GM23338 (cell line): ENCODE results near the gene MTHFSD. TPM values are rescaled to one million over a fixed set of nuclear protein-coding genes. Genes with fewer than 3 reads are reported as not detected.

ENCODE experiments used
- ATAC-seq: fragments of 200-7000 bp; cut with Tn5 transposase; 3 replicates; pipeline ENCODE4 v1.9.1; 2020
- DNase-seq: peaks from one replicate; pipeline ENCODE4 v3.0.0-alpha.2; 2015; ENCODE audit warnings: low spot score
- H2AFZ ChIP-seq: fragments of 200-600 bp; sonication (generic); 2 replicates; pipeline ENCODE4 v1.8.0; 2016; ENCODE audit warnings: antibody characterized with exemption, mild to moderate bottlenecking, moderate library complexity
- H3F3A ChIP-seq: fragments of 200-600 bp; sonication (generic); replicated peaks from 2 replicates; pipeline ENCODE4 v1.8.0; 2017; ENCODE audit warnings: antibody characterized with exemption, mixed run types, low read depth
- H3K27ac ChIP-seq: fragments of 200-600 bp; sonication (generic); 2 replicates; pipeline ENCODE4 v1.6.1; 2016; ENCODE audit warnings: low read depth
- H3K27me3 ChIP-seq: fragments of 200-600 bp; sonication (generic); 2 replicates; pipeline ENCODE4 v1.8.0; 2016; ENCODE audit warnings: mild to moderate bottlenecking, mixed run types, moderate library complexity; ENCODE audit not compliant: insufficient read depth
- H3K36me3 ChIP-seq: fragments of 200-600 bp; sonication (generic); 2 replicates; pipeline ENCODE4 v1.8.0; 2016; ENCODE audit warnings: mild to moderate bottlenecking; ENCODE audit not compliant: insufficient read depth
- H3K4me1 ChIP-seq: fragments of 200-600 bp; sonication (generic); 2 replicates; pipeline ENCODE4 v1.8.0; 2016; ENCODE audit warnings: mild to moderate bottlenecking, moderate library complexity; ENCODE audit not compliant: insufficient read depth
- H3K4me2 ChIP-seq: fragments of 200-600 bp; sonication (generic); 2 replicates; pipeline ENCODE4 v1.7.1; 2017; ENCODE audit warnings: mixed run types
- H3K4me3 ChIP-seq: fragments of 200-600 bp; sonication (generic); 2 replicates; pipeline ENCODE4 v1.6.1; 2016; ENCODE audit warnings: mixed run types
- H3K79me2 ChIP-seq: fragments of 200-600 bp; sonication (generic); replicated peaks from 2 replicates; pipeline ENCODE4 v1.8.0; 2017; ENCODE audit warnings: mild to moderate bottlenecking; ENCODE audit not compliant: insufficient read depth
- H3K9me2 ChIP-seq: fragments of 200-600 bp; sonication (generic); 2 replicates; pipeline ENCODE4 v1.8.0; 2017; ENCODE audit not compliant: insufficient read depth
- H4K20me1 ChIP-seq: fragments of 200-600 bp; sonication (generic); replicated peaks from 2 replicates; pipeline ENCODE4 v1.8.0; 2017; ENCODE audit warnings: mild to moderate bottlenecking; ENCODE audit not compliant: insufficient read depth
- H3K27ac Mint-ChIP-seq: 2 replicates; pipeline ENCODE4 v1.8.0; 2020; ENCODE audit warnings: inconsistent platforms, mild to moderate bottlenecking, moderate library complexity, mixed read lengths
- H3K27me3 Mint-ChIP-seq: 3 replicates; pipeline ENCODE4 v1.8.0; 2022; ENCODE audit warnings: low read depth, mild to moderate bottlenecking, moderate library complexity, mixed read lengths, inconsistent platforms; ENCODE audit not compliant: insufficient read depth, poor library complexity
- H3K36me3 Mint-ChIP-seq: 3 replicates; pipeline ENCODE4 v1.8.0; 2021; ENCODE audit warnings: low read depth, mild to moderate bottlenecking, inconsistent platforms, moderate library complexity, mixed read lengths
- H3K4me1 Mint-ChIP-seq: 3 replicates; pipeline ENCODE4 v1.8.0; 2020; ENCODE audit warnings: mild to moderate bottlenecking, inconsistent platforms, mixed read lengths
- H3K4me3 Mint-ChIP-seq: 3 replicates; pipeline ENCODE4 v1.8.0; 2021; ENCODE audit warnings: moderate library complexity, mild to moderate bottlenecking, inconsistent platforms, mixed read lengths
- H3K9me3 Mint-ChIP-seq: 3 replicates; pipeline ENCODE4 v1.8.0; 2020; ENCODE audit warnings: moderate library complexity, mild to moderate bottlenecking, inconsistent platforms, mixed read lengths
- CTCF ChIP-seq, 2 experiments: fragments of 200-600 bp in 1 of 2; sonication (generic) in 1 of 2; conservative IDR thresholded peaks; 2 replicates each; pipeline versions ENCODE4 v1.5.1 to v1.6.1; 2016 to 2017; ENCODE audit warnings: antibody characterized with exemption in 2 of 2, low read depth in 2 of 2, mild to moderate bottlenecking in 2 of 2, moderate library complexity in 1 of 2
- EZH2 ChIP-seq: fragments of 200-600 bp; sonication (generic); IDR thresholded peaks from one replicate; pipeline ENCODE4 v1.8.0; 2017; ENCODE audit warnings: antibody characterized with exemption, mild to moderate bottlenecking, low read depth; ENCODE audit not compliant: unreplicated experiment
- EZH2phosphoT487 ChIP-seq: fragments of 200-600 bp; sonication (generic); IDR thresholded peaks from one replicate; pipeline ENCODE4 v1.8.1; 2018; ENCODE audit warnings: antibody characterized with exemption; ENCODE audit not compliant: unreplicated experiment
- JUNB ChIP-seq: IDR thresholded peaks from one replicate; pipeline ENCODE4 v1.6.1; 2016; ENCODE audit warnings: antibody characterized with exemption; ENCODE audit not compliant: unreplicated experiment
- POLR2AphosphoS5 ChIP-seq: IDR thresholded peaks from 2 replicates; pipeline ENCODE4 v1.6.1; 2016; ENCODE audit warnings: antibody characterized with exemption, low read depth
- REST ChIP-seq: IDR thresholded peaks from one replicate; pipeline ENCODE4 v1.6.1; 2018; ENCODE audit warnings: antibody characterized with exemption; ENCODE audit not compliant: unreplicated experiment
- STAT1 ChIP-seq: IDR thresholded peaks from one replicate; pipeline ENCODE4 v1.6.1; 2016; ENCODE audit warnings: antibody characterized with exemption; ENCODE audit not compliant: unreplicated experiment
- ZNF114 ChIP-seq: fragments of 250-450 bp; sonication (Bioruptor Pico); IDR thresholded peaks from 2 replicates; pipeline ENCODE4 v1.5.0; 2020; ENCODE audit warnings: mild to moderate bottlenecking, moderate library complexity
- polyA plus RNA-seq: library from polyadenylated mRNA; unstranded; fragments of >200 nt; fragmentation: Nextera tagmentation; extraction: Ambion mirVana; gene quantifications from 2 replicates; pipeline ENCODE4 v1.2.1, GENCODE V29; 2016
- total RNA-seq: library from RNA; depleted of rRNA; stranded (reverse); fragments of >200 nt; shearing (Covaris generic); gene quantifications from 2 replicates; pipeline ENCODE4 v1.2.3, GENCODE V29; 2014
- TF ChIP-seq, protein P1 (sequence below): IDR thresholded peaks from 2 replicates; pipeline ENCODE4 v1.6.1; 2016; ENCODE audit warnings: antibody characterized with exemption

MTHFSD gene
- total and polyA plus RNA-seq, 2 experiments from 2014 or later, result 7.2 to 8.1 TPM

DNA sequence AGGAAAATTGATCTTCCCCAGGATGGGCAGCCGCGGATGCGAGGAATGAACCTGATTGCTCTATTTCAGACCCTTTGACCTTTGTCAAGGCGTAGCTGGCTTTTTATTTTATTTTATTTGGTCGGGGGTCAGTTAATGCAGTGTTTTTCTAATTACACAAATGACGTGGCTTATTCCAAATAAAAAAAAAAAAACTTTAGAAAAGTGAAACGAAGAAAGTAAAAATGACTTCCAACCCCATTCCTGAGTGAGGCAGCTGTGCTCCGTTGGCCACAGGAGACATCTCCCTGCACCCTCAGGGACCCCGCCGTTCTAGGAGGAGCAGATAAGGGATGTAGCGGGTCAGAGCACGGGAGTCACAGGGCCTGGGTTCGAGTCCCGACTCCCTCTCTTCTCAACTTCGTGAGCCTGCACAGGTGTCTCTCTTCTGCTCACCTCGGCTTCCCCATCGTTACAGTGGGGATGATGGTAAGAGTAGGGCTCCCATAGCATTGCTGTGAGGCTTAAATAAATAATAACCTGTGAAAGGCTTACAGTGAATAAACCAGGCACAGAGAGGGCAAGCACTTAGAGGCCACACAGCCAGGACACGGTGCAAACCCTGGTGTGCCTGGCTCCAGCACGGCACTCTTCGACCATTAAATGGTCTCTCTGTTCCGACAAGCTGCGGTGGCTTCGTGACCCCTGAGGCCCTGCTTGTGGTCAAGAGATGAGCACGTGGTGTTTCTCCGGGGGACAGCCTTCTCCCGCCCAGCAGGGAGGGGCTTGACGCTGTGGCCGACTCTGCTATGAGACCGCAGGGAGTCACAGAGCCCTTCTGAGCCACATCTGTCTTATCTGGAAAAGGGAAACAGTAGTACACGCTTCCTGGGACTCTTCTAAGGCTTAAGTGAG is 34.5 kb downstream of the MTHFSD start:
- H3K4me3 Mint-ChIP-seq, result no peak overlapping the region
- Histone ChIP-seq H3K4me3 (no peak overlapping the region), H2AFZ (no peak overlapping the region), H3K27ac (no peak overlapping the region), H3K27me3 (peaks cover 42% of the 10 kb centered on the region), H4K20me1 (no peaks in the 10 kb centered on the region; the same call in 1 of the 2 replicates), H3K9me2 (no peaks in the 10 kb centered on the region), H3F3A (no peaks in the 10 kb centered on the region), H3K4me2 (no peak overlapping the region), H3K79me2 (no peaks in the 10 kb centered on the region), H3K4me1 (peaks cover 8% of the 10 kb centered on the region; the same call in 1 of the 2 replicates), H3K36me3 (no peaks in the 10 kb centered on the region)
- no peak for DNase-seq
- H3K27ac Mint-ChIP-seq, result no peak overlapping the region
- no peaks in the 10 kb centered on the region; the same call in 2 of the 3 replicates for H3K9me3 Mint-ChIP-seq
- peaks cover 57% of the 10 kb centered on the region for H3K27me3 Mint-ChIP-seq
- H3K4me1 Mint-ChIP-seq, result peaks cover 7% of the 10 kb centered on the region
- ATAC-seq, result no peak
- no peaks in the 10 kb centered on the region for H3K36me3 Mint-ChIP-seq
- TF ChIP-seq STAT1, result no peak

GRCh38 chr16:86519649-86520316 is 35.3 kb downstream of the MTHFSD start:
- no peaks in the 10 kb centered on the region for H3K36me3 Mint-ChIP-seq
- Histone ChIP-seq H3K36me3 (no peaks in the 10 kb centered on the region), H3K27me3 (peaks cover 50% of the 10 kb centered on the region), H3K79me2 (no peaks in the 10 kb centered on the region), H3K9me2 (no peaks in the 10 kb centered on the region), H3K4me2 (no peak overlapping the region), H3K4me1 (peaks cover 11% of the 10 kb centered on the region), H3K27ac (no peak overlapping the region), H3F3A (no peaks in the 10 kb centered on the region), H3K4me3 (no peak overlapping the region), H4K20me1 (peaks cover 1% of the 10 kb centered on the region), H2AFZ (no peak overlapping the region)
- peaks cover 64% of the 10 kb centered on the region for H3K27me3 Mint-ChIP-seq
- no peaks in the 10 kb centered on the region; the same call in 1 of the 3 replicates for H3K9me3 Mint-ChIP-seq
- H3K4me1 Mint-ChIP-seq, result peaks cover 10% of the 10 kb centered on the region
- no peak for TF ChIP-seq EZH2
- no peak for TF ChIP-seq EZH2phosphoT487
- no peak for TF ChIP-seq REST
- TF ChIP-seq ZNF114 (CRISPR knock-in tag), result no peak
- no peak for TF ChIP-seq STAT1
- TF ChIP-seq, protein P1, sequence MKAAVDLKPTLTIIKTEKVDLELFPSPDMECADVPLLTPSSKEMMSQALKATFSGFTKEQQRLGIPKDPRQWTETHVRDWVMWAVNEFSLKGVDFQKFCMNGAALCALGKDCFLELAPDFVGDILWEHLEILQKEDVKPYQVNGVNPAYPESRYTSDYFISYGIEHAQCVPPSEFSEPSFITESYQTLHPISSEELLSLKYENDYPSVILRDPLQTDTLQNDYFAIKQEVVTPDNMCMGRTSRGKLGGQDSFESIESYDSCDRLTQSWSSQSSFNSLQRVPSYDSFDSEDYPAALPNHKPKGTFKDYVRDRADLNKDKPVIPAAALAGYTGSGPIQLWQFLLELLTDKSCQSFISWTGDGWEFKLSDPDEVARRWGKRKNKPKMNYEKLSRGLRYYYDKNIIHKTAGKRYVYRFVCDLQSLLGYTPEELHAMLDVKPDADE, result no peak
- no peak for TF ChIP-seq POLR2AphosphoS5
- no peak for TF ChIP-seq JUNB
- peak; percentile 87 to 92 for TF ChIP-seq CTCF (conservative IDR thresholded peaks at IDR 0.05; ENCODE audit: low read depth in 2 of 2)
- no peak overlapping the region for H3K4me3 Mint-ChIP-seq
- no peak overlapping the region for H3K27ac Mint-ChIP-seq
- DNase-seq (peak; percentile 87), ATAC-seq (peak; percentile 31)
